Esophagus muscularis mucosa (tissue), 4 donors: ENCODE results near the gene ZBTB47.

ENCODE experiments used
- EP300 ChIP-seq: sonication (generic); formaldehyde crosslinking; IDR thresholded peaks from one replicate; pipeline ENCODE4 v1.6.1; 2017; ENCODE audit warnings: antibody characterized with exemption
- POLR2A ChIP-seq: fragments of 450-650 bp; IDR thresholded peaks from one replicate; pipeline ENCODE4 v1.6.1; 2017; ENCODE audit warnings: antibody characterized with exemption, moderate library complexity, mild to moderate bottlenecking, low read depth
- POLR2AphosphoS5 ChIP-seq, 2 donors: sonication (generic); formaldehyde crosslinking; IDR thresholded peaks; one replicate each; pipeline ENCODE4 v1.6.1; 2017; ENCODE audit warnings: antibody characterized with exemption in 2 of 2
- TF ChIP-seq, protein P1 (sequence below), 3 experiments: fragments of 200-600 bp in 2 of 3; fragments of 450-650 bp in 1 of 3; sonication (generic) in 2 of 3; IDR thresholded peaks; one replicate each; pipeline ENCODE4 v1.5.1; 2017 to 2019; ENCODE audit warnings: antibody characterized with exemption in 3 of 3, mild to moderate bottlenecking in 2 of 3, moderate library complexity in 1 of 3

GRCh38 chr3:42638339-42638842 is 15.1 kb upstream of the ZBTB47 start:
- TF ChIP-seq POLR2AphosphoS5 (IDR thresholded peaks at IDR 0.05), result no peak
- TF ChIP-seq, protein P1, sequence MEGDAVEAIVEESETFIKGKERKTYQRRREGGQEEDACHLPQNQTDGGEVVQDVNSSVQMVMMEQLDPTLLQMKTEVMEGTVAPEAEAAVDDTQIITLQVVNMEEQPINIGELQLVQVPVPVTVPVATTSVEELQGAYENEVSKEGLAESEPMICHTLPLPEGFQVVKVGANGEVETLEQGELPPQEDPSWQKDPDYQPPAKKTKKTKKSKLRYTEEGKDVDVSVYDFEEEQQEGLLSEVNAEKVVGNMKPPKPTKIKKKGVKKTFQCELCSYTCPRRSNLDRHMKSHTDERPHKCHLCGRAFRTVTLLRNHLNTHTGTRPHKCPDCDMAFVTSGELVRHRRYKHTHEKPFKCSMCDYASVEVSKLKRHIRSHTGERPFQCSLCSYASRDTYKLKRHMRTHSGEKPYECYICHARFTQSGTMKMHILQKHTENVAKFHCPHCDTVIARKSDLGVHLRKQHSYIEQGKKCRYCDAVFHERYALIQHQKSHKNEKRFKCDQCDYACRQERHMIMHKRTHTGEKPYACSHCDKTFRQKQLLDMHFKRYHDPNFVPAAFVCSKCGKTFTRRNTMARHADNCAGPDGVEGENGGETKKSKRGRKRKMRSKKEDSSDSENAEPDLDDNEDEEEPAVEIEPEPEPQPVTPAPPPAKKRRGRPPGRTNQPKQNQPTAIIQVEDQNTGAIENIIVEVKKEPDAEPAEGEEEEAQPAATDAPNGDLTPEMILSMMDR (IDR thresholded peaks at IDR 0.05), result no peak
- TF ChIP-seq POLR2A, result no peak
- TF ChIP-seq EP300, result no peak
